IMR-90 (cell line): Measurements from ENCODE around the gene UTF1. TPM values are rescaled to one million over a fixed set of nuclear protein-coding genes. Genes with fewer than 3 reads are reported as not detected.

Experiments
- ATAC-seq: fragments of 200-7000 bp; cut with Tn5 transposase; 2 replicates; pipeline ENCODE4 v1.9.1; 2020; ENCODE audit warnings: low read depth, mild to moderate bottlenecking, moderate library complexity
- BruUV-seq: library from RNA; stranded (reverse); fragments of 400-500 nt; replicated peaks from 2 replicates; lab custom pipeline; 2021; lab: Mats Ljungman, UMichigan
- CTCF ChIA-PET: fragments of 300-600 bp; formaldehyde crosslinking; extraction: SDS; loops from one replicate; lab custom pipeline; 2021; ENCODE audit warnings: antibody characterized with exemption; lab: Yijun Ruan, JAX
- POLR2A ChIA-PET: fragments of 300-600 bp; sonication (Branson Sonifier 250); formaldehyde crosslinking; loops from one replicate; lab custom pipeline; 2022; ENCODE audit warnings: antibody characterized with exemption; ENCODE audit not compliant: unreplicated experiment; lab: Charles Lee
- DNase-seq: peaks from one replicate; pipeline ENCODE4 v3.0.0; 2013
- H2AFZ ChIP-seq: replicated peaks from 2 replicates; pipeline ENCODE3; 2013; ENCODE audit warnings: low read length, mild to moderate bottlenecking; ENCODE audit not compliant: poor library complexity
- H2AK5ac ChIP-seq: 2 replicates; pipeline ENCODE4 v1.6.1; 2013; ENCODE audit warnings: low read depth, low read length, inconsistent platforms
- H2AK9ac ChIP-seq: replicated peaks from 2 replicates; pipeline ENCODE3; 2013; ENCODE audit warnings: mild to moderate bottlenecking, low read depth, low read length, moderate library complexity; ENCODE audit not compliant: poor library complexity
- H2BK120ac ChIP-seq: 2 replicates; pipeline ENCODE4 v1.6.1; 2013; ENCODE audit warnings: low read depth, low read length, inconsistent platforms
- H2BK15ac ChIP-seq: 3 replicates; pipeline ENCODE4 v1.6.1; 2013; ENCODE audit warnings: low read depth, low read length, inconsistent platforms
- H2BK20ac ChIP-seq: 2 replicates; pipeline ENCODE4 v1.6.1; 2013; ENCODE audit warnings: low read depth, mild to moderate bottlenecking, inconsistent platforms, low read length, moderate library complexity
- H2BK5ac ChIP-seq: 2 replicates; pipeline ENCODE4 v1.6.1; 2013; ENCODE audit warnings: mild to moderate bottlenecking, low read depth, low read length, inconsistent platforms; ENCODE audit not compliant: poor library complexity, severe bottlenecking
- H3K14ac ChIP-seq: replicated peaks from 2 replicates; pipeline ENCODE4 v1.6.1; 2013; ENCODE audit warnings: low read depth, low read length, inconsistent platforms
- H3K18ac ChIP-seq: 2 replicates; pipeline ENCODE4 v1.6.1; 2013; ENCODE audit warnings: low read depth, low read length, control low read depth
- H3K23ac ChIP-seq: 2 replicates; pipeline ENCODE4 v1.6.1; 2013; ENCODE audit warnings: low read depth, low read length, inconsistent platforms
- H3K27ac ChIP-seq: 2 replicates; pipeline ENCODE4 v1.5.1; 2013; ENCODE audit warnings: mild to moderate bottlenecking, control low read depth, low read length; ENCODE audit not compliant: insufficient read depth
- H3K27me3 ChIP-seq: 2 replicates; pipeline ENCODE4 v1.6.1; 2013; ENCODE audit warnings: low read length; ENCODE audit not compliant: control insufficient read depth, insufficient read depth
- H3K36me3 ChIP-seq: 2 replicates; pipeline ENCODE4 v1.6.1; 2013; ENCODE audit warnings: low read length, mixed read lengths; ENCODE audit not compliant: control insufficient read depth, insufficient read depth
- H3K4ac ChIP-seq: 2 replicates; pipeline ENCODE4 v1.6.1; 2013; ENCODE audit warnings: low read depth, low read length, inconsistent platforms
- H3K4me1 ChIP-seq: 2 replicates; pipeline ENCODE4 v1.6.1; 2013; ENCODE audit warnings: low read length, mixed read lengths; ENCODE audit not compliant: control insufficient read depth, insufficient read depth
- H3K4me2 ChIP-seq: 2 replicates; pipeline ENCODE4 v1.6.1; 2013; ENCODE audit warnings: low read depth, mild to moderate bottlenecking, control low read depth, low read length, moderate library complexity
- H3K4me3 ChIP-seq: 2 replicates; pipeline ENCODE4 v1.5.1; 2013; ENCODE audit warnings: low read depth, mild to moderate bottlenecking, control low read depth, low read length, moderate library complexity; ENCODE audit not compliant: insufficient read depth
- H3K56ac ChIP-seq: 2 replicates; pipeline ENCODE4 v1.6.1; 2013; ENCODE audit warnings: low read length, inconsistent platforms; ENCODE audit not compliant: insufficient read depth; ENCODE audit errors: extremely low read depth
- H3K79me1 ChIP-seq, 2 experiments: 2 replicates each; pipeline ENCODE4 v1.6.1; 2013; ENCODE audit warnings: low read length in 2 of 2, inconsistent platforms in 1 of 2, low read depth in 1 of 2
- H3K9ac ChIP-seq: 2 replicates; pipeline ENCODE4 v1.6.1; 2013; ENCODE audit warnings: low read depth, low read length, control low read depth
- H3K9me1 ChIP-seq: 2 replicates; pipeline ENCODE4 v1.6.1; 2013; ENCODE audit warnings: low read length, inconsistent platforms; ENCODE audit not compliant: insufficient read depth
- H3K9me3 ChIP-seq: 2 replicates; pipeline ENCODE4 v1.6.1; 2013; ENCODE audit warnings: low read length; ENCODE audit not compliant: control insufficient read depth, insufficient read depth
- H4K20me1 ChIP-seq: 2 replicates; pipeline ENCODE4 v1.6.1; 2013; ENCODE audit warnings: low read length, inconsistent platforms; ENCODE audit not compliant: insufficient read depth
- H4K5ac ChIP-seq: 2 replicates; pipeline ENCODE4 v1.6.1; 2013; ENCODE audit warnings: mild to moderate bottlenecking, low read depth, low read length, control low read depth
- H4K8ac ChIP-seq, 2 experiments: 2 replicates each; pipeline ENCODE4 v1.6.1; 2013; ENCODE audit warnings: low read depth in 2 of 2, low read length in 2 of 2, control low read depth in 1 of 2, inconsistent platforms in 1 of 2
- H4K91ac ChIP-seq: 2 replicates; pipeline ENCODE4 v1.6.1; 2013; ENCODE audit warnings: low read depth, low read length, inconsistent platforms; ENCODE audit not compliant: insufficient read depth
- BHLHE40 ChIP-seq: fragments of 150-350 bp; IDR thresholded peaks from 2 replicates; pipeline ENCODE4 v1.6.1; 2016; ENCODE audit warnings: mild to moderate bottlenecking, low read depth, low read length
- CEBPB ChIP-seq: IDR thresholded peaks from 2 replicates; pipeline ENCODE4 v1.6.1; 2012; ENCODE audit warnings: low read depth, low read length, improper control_type of control experiment
- CHD1 ChIP-seq: IDR thresholded peaks from 2 replicates; pipeline ENCODE4 v1.6.1; 2012; ENCODE audit warnings: low read depth, low read length, improper control_type of control experiment
- FOS ChIP-seq: fragments of 150-350 bp; IDR thresholded peaks from 2 replicates; pipeline ENCODE4 v1.6.1; 2016; ENCODE audit warnings: low read depth, low read length
- MAFK ChIP-seq: IDR thresholded peaks from 2 replicates; pipeline ENCODE4 v1.6.1; 2012; ENCODE audit warnings: low read depth, low read length, improper control_type of control experiment
- MAZ ChIP-seq: IDR thresholded peaks from 2 replicates; pipeline ENCODE4 v1.6.1; 2012; ENCODE audit warnings: low read depth, mild to moderate bottlenecking, low read length, improper control_type of control experiment, moderate library complexity, borderline replicate concordance
- MXI1 ChIP-seq: IDR thresholded peaks from 2 replicates; pipeline ENCODE4 v1.6.1; 2012; ENCODE audit warnings: low read depth, mild to moderate bottlenecking, low read length, moderate library complexity, borderline replicate concordance
- NFE2L2 ChIP-seq: fragments of 150-350 bp; IDR thresholded peaks from 2 replicates; pipeline ENCODE4 v1.6.1; 2016; ENCODE audit warnings: low read depth, mild to moderate bottlenecking, low read length
- POLR2A ChIP-seq: IDR thresholded peaks from 2 replicates; pipeline ENCODE4 v1.6.1; 2012; ENCODE audit warnings: mild to moderate bottlenecking, low read depth, low read length
- RAD21 ChIP-seq: IDR thresholded peaks from 2 replicates; pipeline ENCODE4 v1.6.1; 2012; ENCODE audit warnings: low read length, improper control_type of control experiment
- RCOR1 ChIP-seq: IDR thresholded peaks from 2 replicates; pipeline ENCODE4 v1.6.1; 2012; ENCODE audit warnings: mild to moderate bottlenecking, low read length, improper control_type of control experiment; ENCODE audit not compliant: insufficient replicate concordance
- RFX5 ChIP-seq: IDR thresholded peaks from 2 replicates; pipeline ENCODE4 v1.8.0; 2012; ENCODE audit warnings: low read depth, mild to moderate bottlenecking, low read length, moderate library complexity
- SMC3 ChIP-seq: fragments of 150-350 bp; IDR thresholded peaks from 2 replicates; pipeline ENCODE4 v1.6.1; 2016; ENCODE audit warnings: low read depth, mild to moderate bottlenecking, antibody characterized with exemption, low read length, moderate library complexity
- WGBS, 2 experiments: methylation state at CpG; one replicate each; pipeline versions ENCODE4 v1.1.5 to v1.1.7; 2013; ENCODE audit warnings: missing lambda C conversion rate in 2 of 2; ENCODE audit not compliant: insufficient read length in 1 of 2; ENCODE audit errors: extremely low coverage in 2 of 2; 5-methylcytosine and 5-hydroxymethylcytosine counted together
- dilution Hi-C: fragments of 300-500 bp; cut with HindIII; formaldehyde crosslinking; loops from one replicate; pipeline ENCODE4 v1.14.3; 2018; ENCODE audit warnings: low sequenced_read_pairs; ENCODE audit not compliant: unreplicated experiment
- in situ Hi-C: fragments of 300-500 bp; cut with MboI; formaldehyde crosslinking; loops from 3 replicates; pipeline ENCODE4 v1.14.3; 2019; ENCODE audit warnings: low sequenced_read_pairs, inconsistent platforms, mixed read lengths
- intact Hi-C: fragments of 100-400 bp; cut with micrococcal nuclease; formaldehyde crosslinking; loops from 2 replicates; pipeline ENCODE4 v1.10.0; 2022
- polyA plus RNA-seq, 3 experiments: library from polyadenylated mRNA; depleted of rRNA; stranded (reverse); fragments of >200 nt; gene quantifications; 2 replicates each; pipeline ENCODE4 v1.2.3, GENCODE V29; 2012; ENCODE audit warnings: low replicate concordance in 1 of 3
- total RNA-seq: library from RNA; depleted of rRNA; stranded (reverse); fragments of >200 nt; gene quantifications from 2 replicates; pipeline ENCODE4 v1.2.3, GENCODE V29; 2012
- TF ChIP-seq, protein P1 (sequence below): conservative IDR thresholded peaks from 2 replicates; pipeline ENCODE4 v1.5.1; 2012; ENCODE audit warnings: mild to moderate bottlenecking, low read depth, low read length, improper control_type of control experiment
- TF ChIP-seq, protein P2 (sequence below): fragments of 150-350 bp; IDR thresholded peaks from 2 replicates; pipeline ENCODE4 v1.6.1; 2017; ENCODE audit warnings: mild to moderate bottlenecking, antibody characterized with exemption, low read length, low read depth
- TF ChIP-seq, protein P3 (sequence below): fragments of 150-350 bp; IDR thresholded peaks from 2 replicates; pipeline ENCODE4 v1.6.1; 2016; ENCODE audit warnings: low read depth, mild to moderate bottlenecking, low read length, moderate library complexity, borderline replicate concordance

Gene UTF1
- total and polyA plus RNA-seq, 2 of the 4 experiments (the other 2 are of a cell fraction): not detected

DNA sequence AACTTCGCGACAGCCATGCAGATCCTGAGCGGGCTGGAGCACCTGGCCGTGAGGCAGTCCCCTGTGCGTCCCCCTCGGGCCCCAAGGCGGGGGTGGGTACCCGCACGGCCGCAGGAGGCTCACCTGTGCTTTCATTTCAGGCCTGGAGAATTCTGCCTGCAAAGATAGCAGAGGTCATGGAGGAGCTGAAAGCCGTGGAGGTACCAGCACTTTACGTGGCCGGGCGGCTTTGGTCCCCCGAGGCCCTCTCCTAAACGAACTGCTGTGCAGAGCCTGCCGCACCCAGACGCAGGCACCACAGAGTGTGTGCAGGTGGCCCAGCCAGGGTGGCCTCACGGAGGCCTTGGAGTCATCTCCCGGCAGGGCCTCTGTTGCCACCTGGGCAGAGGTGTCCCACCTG is 11.1 kb upstream of the UTF1 start:
- no peak for DNase-seq
- H3K4me1 ChIP-seq: no peaks in the 10 kb centered on the region

More for the DNA sequence above, 11.1 kb upstream of the UTF1 start:
- no peak overlapping the region for H3K18ac ChIP-seq
- no peak overlapping the region for H3K14ac ChIP-seq
- CTCF ChIA-PET: interaction anchor here (0.6 kb wide), 1 partner anchor 862 kb away, joined by 4 read pairs; no protein-coding TSS in a partner anchor
- POLR2A ChIA-PET: no interaction called here
- H3K56ac ChIP-seq: no peak overlapping the region
- H3K36me3 ChIP-seq: no peaks in the 10 kb centered on the region
- H3K27me3 ChIP-seq: peaks cover 12% of the 10 kb centered on the region; the same call in 1 of the 2 replicates
- no peak overlapping the region for H3K4me2 ChIP-seq
- H2BK15ac ChIP-seq: no peak overlapping the region
- no peak overlapping the region for H2AK5ac ChIP-seq
- H4K8ac ChIP-seq: no peak overlapping the region
- no peak overlapping the region for H4K5ac ChIP-seq
- TF ChIP-seq, protein P1, sequence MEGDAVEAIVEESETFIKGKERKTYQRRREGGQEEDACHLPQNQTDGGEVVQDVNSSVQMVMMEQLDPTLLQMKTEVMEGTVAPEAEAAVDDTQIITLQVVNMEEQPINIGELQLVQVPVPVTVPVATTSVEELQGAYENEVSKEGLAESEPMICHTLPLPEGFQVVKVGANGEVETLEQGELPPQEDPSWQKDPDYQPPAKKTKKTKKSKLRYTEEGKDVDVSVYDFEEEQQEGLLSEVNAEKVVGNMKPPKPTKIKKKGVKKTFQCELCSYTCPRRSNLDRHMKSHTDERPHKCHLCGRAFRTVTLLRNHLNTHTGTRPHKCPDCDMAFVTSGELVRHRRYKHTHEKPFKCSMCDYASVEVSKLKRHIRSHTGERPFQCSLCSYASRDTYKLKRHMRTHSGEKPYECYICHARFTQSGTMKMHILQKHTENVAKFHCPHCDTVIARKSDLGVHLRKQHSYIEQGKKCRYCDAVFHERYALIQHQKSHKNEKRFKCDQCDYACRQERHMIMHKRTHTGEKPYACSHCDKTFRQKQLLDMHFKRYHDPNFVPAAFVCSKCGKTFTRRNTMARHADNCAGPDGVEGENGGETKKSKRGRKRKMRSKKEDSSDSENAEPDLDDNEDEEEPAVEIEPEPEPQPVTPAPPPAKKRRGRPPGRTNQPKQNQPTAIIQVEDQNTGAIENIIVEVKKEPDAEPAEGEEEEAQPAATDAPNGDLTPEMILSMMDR: no peak
- TF ChIP-seq SMC3 (no peak), BHLHE40 (no peak), MXI1 (no peak), CEBPB (no peak), POLR2A (no peak), FOS (no peak), MAFK (no peak), CHD1 (no peak), RAD21 (no peak), RFX5 (no peak), NFE2L2 (no peak), MAZ (no peak), RCOR1 (no peak)
- TF ChIP-seq, protein P2, sequence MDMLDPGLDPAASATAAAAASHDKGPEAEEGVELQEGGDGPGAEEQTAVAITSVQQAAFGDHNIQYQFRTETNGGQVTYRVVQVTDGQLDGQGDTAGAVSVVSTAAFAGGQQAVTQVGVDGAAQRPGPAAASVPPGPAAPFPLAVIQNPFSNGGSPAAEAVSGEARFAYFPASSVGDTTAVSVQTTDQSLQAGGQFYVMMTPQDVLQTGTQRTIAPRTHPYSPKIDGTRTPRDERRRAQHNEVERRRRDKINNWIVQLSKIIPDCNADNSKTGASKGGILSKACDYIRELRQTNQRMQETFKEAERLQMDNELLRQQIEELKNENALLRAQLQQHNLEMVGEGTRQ: no peak
- TF ChIP-seq, protein P3, sequence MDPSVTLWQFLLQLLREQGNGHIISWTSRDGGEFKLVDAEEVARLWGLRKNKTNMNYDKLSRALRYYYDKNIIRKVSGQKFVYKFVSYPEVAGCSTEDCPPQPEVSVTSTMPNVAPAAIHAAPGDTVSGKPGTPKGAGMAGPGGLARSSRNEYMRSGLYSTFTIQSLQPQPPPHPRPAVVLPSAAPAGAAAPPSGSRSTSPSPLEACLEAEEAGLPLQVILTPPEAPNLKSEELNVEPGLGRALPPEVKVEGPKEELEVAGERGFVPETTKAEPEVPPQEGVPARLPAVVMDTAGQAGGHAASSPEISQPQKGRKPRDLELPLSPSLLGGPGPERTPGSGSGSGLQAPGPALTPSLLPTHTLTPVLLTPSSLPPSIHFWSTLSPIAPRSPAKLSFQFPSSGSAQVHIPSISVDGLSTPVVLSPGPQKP: no peak
- BruUV-seq: no TSS peak
- H3K9me3 ChIP-seq: peaks cover 2% of the 10 kb centered on the region; the same call in 1 of the 2 replicates
- H3K27ac ChIP-seq: no peak overlapping the region
- no peak overlapping the region for H3K23ac ChIP-seq
- no peak overlapping the region for H3K4me3 ChIP-seq
- no peak overlapping the region for H2BK20ac ChIP-seq
- no peaks in the 10 kb centered on the region for H3K79me1 ChIP-seq
- no peak for ATAC-seq
- H2BK120ac ChIP-seq: no peak overlapping the region
- H2BK5ac ChIP-seq: no peak overlapping the region
- no peaks in the 10 kb centered on the region for H3K9me1 ChIP-seq
- no peak overlapping the region for H2AK9ac ChIP-seq
- H2AFZ ChIP-seq: no peak overlapping the region
- dilution Hi-C loops: no loop called here
- intact Hi-C loops: no loop called here
- no peak overlapping the region for H3K4ac ChIP-seq
- in situ Hi-C loops: no loop called here
- 74% methylated on average over 14 of the region's 20 CpGs; no CpG with 5 or more reads in 1 of the 2 experiments for WGBS, 2 experiments
- H4K91ac ChIP-seq: no peak overlapping the region
- no peaks in the 10 kb centered on the region for H4K20me1 ChIP-seq
- H3K9ac ChIP-seq: no peak overlapping the region
